ENCODE data around the gene PMEPA1. TPM values are rescaled to one million over a fixed set of nuclear protein-coding genes. Genes with fewer than 3 reads are reported as not detected.

The PMEPA1 gene
- total RNA-seq, 1 donor = 0.86 TPM

DNA sequence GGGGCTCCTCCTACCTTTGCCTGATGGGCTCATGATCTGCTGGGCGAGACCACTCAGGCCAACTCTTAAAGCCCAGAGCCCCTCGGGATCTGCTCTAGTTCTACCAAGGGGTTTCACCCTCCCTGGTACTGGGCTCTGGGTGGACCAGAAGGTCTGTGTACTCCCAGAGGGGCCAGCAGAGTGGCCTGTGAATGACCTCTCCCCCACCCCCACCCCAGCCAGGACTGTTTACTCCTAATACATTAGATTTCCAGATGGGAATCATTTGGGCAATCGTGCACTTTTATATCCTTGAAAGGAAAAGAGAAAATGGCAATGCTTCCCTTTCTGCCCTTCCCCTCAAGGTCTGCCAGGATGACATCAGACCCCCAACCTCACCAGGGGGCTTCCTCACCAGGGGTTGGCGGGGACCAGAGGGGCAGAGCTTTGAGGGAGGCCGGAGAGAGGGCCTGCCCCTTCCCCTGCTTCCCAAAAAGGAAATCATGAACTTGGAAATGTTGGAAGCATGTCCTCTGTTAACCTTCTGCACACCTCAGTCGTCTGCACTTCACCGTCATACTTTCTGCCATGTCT, 37.1 kb upstream of the PMEPA1 start:
- TF ChIP-seq, protein P1, sequence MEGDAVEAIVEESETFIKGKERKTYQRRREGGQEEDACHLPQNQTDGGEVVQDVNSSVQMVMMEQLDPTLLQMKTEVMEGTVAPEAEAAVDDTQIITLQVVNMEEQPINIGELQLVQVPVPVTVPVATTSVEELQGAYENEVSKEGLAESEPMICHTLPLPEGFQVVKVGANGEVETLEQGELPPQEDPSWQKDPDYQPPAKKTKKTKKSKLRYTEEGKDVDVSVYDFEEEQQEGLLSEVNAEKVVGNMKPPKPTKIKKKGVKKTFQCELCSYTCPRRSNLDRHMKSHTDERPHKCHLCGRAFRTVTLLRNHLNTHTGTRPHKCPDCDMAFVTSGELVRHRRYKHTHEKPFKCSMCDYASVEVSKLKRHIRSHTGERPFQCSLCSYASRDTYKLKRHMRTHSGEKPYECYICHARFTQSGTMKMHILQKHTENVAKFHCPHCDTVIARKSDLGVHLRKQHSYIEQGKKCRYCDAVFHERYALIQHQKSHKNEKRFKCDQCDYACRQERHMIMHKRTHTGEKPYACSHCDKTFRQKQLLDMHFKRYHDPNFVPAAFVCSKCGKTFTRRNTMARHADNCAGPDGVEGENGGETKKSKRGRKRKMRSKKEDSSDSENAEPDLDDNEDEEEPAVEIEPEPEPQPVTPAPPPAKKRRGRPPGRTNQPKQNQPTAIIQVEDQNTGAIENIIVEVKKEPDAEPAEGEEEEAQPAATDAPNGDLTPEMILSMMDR (IDR thresholded peaks at IDR 0.05; ENCODE audit: insufficient read depth, low read depth, low read length) = no peak
- no peak for DNase-seq (ENCODE audit: low read depth)

DNA sequence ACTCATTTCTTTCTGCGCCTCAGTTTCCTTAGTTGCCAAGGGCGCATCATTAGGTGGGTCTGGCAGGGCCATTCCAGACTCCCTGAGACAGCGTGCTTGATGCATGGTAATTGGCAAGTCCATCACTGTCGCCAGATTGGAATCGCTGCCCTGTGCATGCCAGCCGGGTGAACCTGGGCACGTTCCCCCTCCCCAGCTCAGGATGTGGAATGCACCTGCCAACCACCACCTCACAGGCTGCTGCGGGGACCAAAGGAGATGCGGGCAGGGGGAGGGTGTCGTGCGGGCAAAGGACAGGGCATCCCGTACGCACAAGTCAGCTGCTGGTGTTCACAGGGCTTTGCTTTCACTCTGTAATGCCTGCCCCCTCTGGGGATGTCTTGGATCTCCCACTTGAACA, 36.4 kb upstream of the PMEPA1 start:
- H3K4me3 ChIP-seq (ENCODE audit: low read depth, low read length) = no peak overlapping the region
- no peak for DNase-seq (ENCODE audit: low read depth)
- TF ChIP-seq, protein P1 (IDR thresholded peaks at IDR 0.05; ENCODE audit: insufficient read depth, low read depth, low read length) = no peak

More for the DNA sequence above, 37.1 kb upstream of the PMEPA1 start:
- no peak overlapping the region for H3K4me3 ChIP-seq (ENCODE audit: low read depth, low read length)

DNA sequence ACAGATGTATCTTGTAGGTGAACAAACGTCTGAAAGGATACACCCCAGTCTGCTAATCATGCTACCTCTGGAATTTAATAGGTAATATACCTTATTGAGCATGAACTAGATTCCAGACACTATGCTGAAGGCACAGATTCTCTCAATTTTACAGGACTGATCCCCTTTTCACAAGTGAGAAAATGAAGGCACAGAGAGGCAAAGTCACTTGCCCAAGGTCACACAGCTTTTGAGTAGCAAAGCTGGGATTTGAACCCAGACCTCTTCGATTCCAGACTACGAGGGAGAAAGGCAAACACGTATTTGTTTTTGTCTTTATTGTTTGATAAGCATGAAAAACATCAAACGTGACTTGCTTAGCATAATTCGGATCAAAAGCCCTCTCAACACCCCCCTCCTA, 34.4 kb upstream of the PMEPA1 start:
- TF ChIP-seq, protein P1 (IDR thresholded peaks at IDR 0.05; ENCODE audit: insufficient read depth, low read depth, low read length) = no peak

DNA sequence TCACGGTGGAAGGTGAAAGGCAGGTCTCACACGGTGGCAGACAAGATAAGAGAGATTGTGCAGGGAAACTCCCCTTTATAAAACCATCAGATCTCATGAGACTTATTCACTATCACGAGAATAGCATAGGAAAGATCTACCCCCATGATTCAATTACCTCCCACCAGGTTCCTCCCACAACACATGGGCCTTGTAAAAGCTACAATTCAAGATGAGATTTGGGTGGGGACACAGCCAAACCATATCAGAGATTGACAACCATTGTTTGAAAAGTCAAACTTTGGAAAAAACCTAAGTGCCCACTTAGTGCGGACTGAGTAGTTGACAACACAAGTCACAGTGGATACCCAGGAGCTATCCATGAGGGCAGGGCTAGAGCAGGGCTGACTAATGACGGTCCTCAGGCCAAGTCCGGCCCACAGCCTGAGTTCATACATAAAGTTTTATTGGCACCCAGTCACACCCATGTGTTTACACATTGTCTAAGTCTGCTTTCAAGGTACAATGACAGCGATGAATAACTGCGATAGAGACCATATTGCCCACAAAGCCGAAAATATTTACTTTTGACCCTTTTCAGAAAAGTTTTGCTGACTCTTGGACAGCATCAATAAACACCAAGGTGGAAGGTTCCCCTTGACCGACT, 33.8 kb upstream of the PMEPA1 start:
- TF ChIP-seq, protein P1 (IDR thresholded peaks at IDR 0.05; ENCODE audit: insufficient read depth, low read depth, low read length) = no peak
- no peak overlapping the region for H3K4me3 ChIP-seq (ENCODE audit: low read depth, low read length)
- no peak for DNase-seq (ENCODE audit: low read depth)

More for the DNA sequence above, 34.4 kb upstream of the PMEPA1 start:
- no peak for DNase-seq (ENCODE audit: low read depth)
- no peak overlapping the region for H3K4me3 ChIP-seq (ENCODE audit: low read depth, low read length)

DNA sequence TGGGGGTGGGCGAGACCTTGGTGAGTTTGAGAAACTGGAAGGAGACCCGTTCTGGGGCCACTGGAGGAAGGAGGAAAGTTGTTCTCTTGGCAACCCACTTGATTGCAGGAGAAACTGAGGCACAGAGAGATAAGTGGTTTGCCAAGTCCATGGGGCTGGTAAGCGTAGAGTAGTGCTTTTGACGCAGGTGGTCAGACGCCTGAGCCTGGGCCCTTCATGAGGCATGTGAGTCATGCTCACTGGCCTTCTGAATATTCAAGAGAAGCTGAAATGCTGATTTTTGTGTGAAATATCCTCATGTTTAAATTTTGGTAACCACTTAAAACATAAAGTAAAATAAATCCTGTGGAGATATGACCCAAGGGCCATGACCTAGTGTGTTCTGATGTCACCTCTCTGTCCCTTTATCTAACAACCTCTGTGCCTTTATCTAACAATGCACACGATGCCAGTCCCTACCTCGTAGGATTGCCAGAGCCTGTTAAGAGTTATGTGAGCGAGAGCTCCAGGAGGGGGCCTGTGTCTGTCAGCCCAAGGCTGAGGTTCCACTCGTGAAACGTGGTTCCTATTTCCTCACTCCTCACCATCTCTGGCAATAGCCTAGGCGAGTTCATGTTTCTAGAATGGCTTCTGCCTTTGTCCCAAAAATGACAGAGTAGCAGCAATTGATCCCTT, 32.8 kb upstream of the PMEPA1 start:
- TF ChIP-seq, protein P1 (IDR thresholded peaks at IDR 0.05; ENCODE audit: insufficient read depth, low read depth, low read length) = no peak
- H3K4me3 ChIP-seq (ENCODE audit: low read depth, low read length) = no peak overlapping the region
- DNase-seq (ENCODE audit: low read depth) = no peak

DNA sequence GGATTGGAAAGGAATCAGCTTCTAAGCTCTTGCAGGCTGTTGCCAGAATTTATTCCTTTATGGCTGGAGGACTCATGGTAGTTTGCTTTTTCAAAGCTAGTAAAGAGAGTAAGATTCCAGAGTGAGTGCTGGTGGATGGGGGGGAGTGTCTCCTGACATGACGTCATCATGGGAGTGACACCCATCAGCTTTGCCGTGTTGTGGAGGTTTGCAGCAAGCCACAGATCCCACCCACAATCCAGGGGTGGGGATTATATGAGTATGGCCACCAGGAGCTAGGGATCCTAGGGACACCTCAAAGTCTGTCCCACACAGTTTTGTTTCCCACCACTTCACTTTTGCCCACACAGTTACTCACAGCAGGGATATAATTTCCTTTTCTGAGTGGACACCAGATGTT, 28.7 kb upstream of the PMEPA1 start:
- DNase-seq (ENCODE audit: low read depth) = no peak
- TF ChIP-seq, protein P1 (IDR thresholded peaks at IDR 0.05; ENCODE audit: insufficient read depth, low read depth, low read length) = no peak
- no peak overlapping the region for H3K4me3 ChIP-seq (ENCODE audit: low read depth, low read length)

All from fibroblast of villous mesenchyme (primary cell).